MCF 10A (cell line): ENCODE results near the gene SHPK. TPM values are rescaled to one million over a fixed set of nuclear protein-coding genes. Genes with fewer than 3 reads are reported as not detected.

Experiments used
- BruUV-seq: library from RNA; stranded (reverse); fragments of 400-500 nt; replicated peaks from 2 replicates; lab custom pipeline; 2021; lab: Mats Ljungman, UMichigan
- CTCF ChIA-PET: fragments of 300-600 bp; sonication (Branson Sonifier 250); formaldehyde crosslinking; extraction: SDS; loops from one replicate; lab custom pipeline; 2021; ENCODE audit warnings: antibody characterized with exemption, inconsistent platforms; lab: Yijun Ruan, JAX
- POLR2A ChIA-PET: fragments of 300-600, 350-650 bp; sonication (Branson Sonifier 250); formaldehyde crosslinking; extraction: SDS; loops from one replicate; lab custom pipeline; 2020; ENCODE audit warnings: antibody characterized with exemption, inconsistent platforms; lab: Yijun Ruan, JAX
- DNase-seq: peaks from one replicate; pipeline ENCODE4 v3.0.0-alpha.2; 2018; ENCODE audit not compliant: unreplicated experiment
- H3K27ac Mint-ChIP-seq: one replicate; pipeline ENCODE4 v1.8.0; 2022; ENCODE audit warnings: mild to moderate bottlenecking, low read depth, mixed read lengths; ENCODE audit not compliant: unreplicated experiment
- H3K27me3 Mint-ChIP-seq: one replicate; pipeline ENCODE4 v1.8.0; 2022; ENCODE audit warnings: mixed read lengths; ENCODE audit not compliant: insufficient read depth, unreplicated experiment
- H3K36me3 Mint-ChIP-seq: one replicate; pipeline ENCODE4 v1.8.0; 2022; ENCODE audit warnings: mild to moderate bottlenecking, moderate library complexity, mixed read lengths; ENCODE audit not compliant: insufficient read depth, unreplicated experiment
- H3K4me1 Mint-ChIP-seq: one replicate; pipeline ENCODE4 v1.8.0; 2022; ENCODE audit warnings: mixed read lengths; ENCODE audit not compliant: insufficient read depth, unreplicated experiment
- H3K4me3 Mint-ChIP-seq: one replicate; pipeline ENCODE4 v1.8.0; 2022; ENCODE audit warnings: mild to moderate bottlenecking, moderate library complexity, mixed read lengths; ENCODE audit not compliant: unreplicated experiment
- H3K9me3 Mint-ChIP-seq: one replicate; pipeline ENCODE4 v1.8.0; 2022; ENCODE audit warnings: mixed read lengths; ENCODE audit not compliant: unreplicated experiment
- CTCF ChIP-seq: fragments of 200-600 bp; IDR thresholded peaks from one replicate; pipeline ENCODE4 v1.8.0; 2022; ENCODE audit warnings: antibody characterized with exemption, mild to moderate bottlenecking; ENCODE audit not compliant: unreplicated experiment
- intact Hi-C: fragments of 100-400 bp; cut with micrococcal nuclease; formaldehyde crosslinking; loops from 2 replicates; pipeline ENCODE4 v1.14.1; 2022
- total RNA-seq: library from RNA; stranded (reverse); gene quantifications from 2 replicates; pipeline ENCODE4 v1.2.3, GENCODE V29; 2022

The SHPK gene
- total RNA-seq, 1 experiment from 2014 or later: 6.3 TPM

- ChIA-PET POLR2A (interaction anchor here (0.6 to 3.1 kb wide), 15 partner anchors 10 to 783 kb away, joined by 3 to 36 read pairs (median 6); partner anchors contain the start of genes EMC6, HASPIN and TAX1BP3), CTCF (interaction anchor here (0.7 to 2.3 kb wide), 7 partner anchors 10 to 1293 kb away, joined by 3 to 12 read pairs (median 3); no protein-coding TSS in a partner anchor)
- no peaks in the 10 kb centered on the region for H3K27me3 Mint-ChIP-seq
- peak overlapping the region; percentile 100 for H3K27ac Mint-ChIP-seq
- H3K4me3 Mint-ChIP-seq: peak overlapping the region; percentile 93
- TF ChIP-seq CTCF: no peak
- no peak for DNase-seq
- intact Hi-C loops: loop anchor here (1.0 to 5.0 kb wide), 3 partner anchors 34 to 162 kb away; partner anchors contain the start of genes ASPA and TRPV3
- peaks cover 17% of the 10 kb centered on the region for H3K4me1 Mint-ChIP-seq
- H3K36me3 Mint-ChIP-seq: peaks cover 22% of the 10 kb centered on the region
- BruUV-seq: no TSS peak
- H3K9me3 Mint-ChIP-seq: no peaks in the 10 kb centered on the region
These were observed 891 bp upstream of the SHPK start for GRCh38 chr17:3636908-3637373.

DNA sequence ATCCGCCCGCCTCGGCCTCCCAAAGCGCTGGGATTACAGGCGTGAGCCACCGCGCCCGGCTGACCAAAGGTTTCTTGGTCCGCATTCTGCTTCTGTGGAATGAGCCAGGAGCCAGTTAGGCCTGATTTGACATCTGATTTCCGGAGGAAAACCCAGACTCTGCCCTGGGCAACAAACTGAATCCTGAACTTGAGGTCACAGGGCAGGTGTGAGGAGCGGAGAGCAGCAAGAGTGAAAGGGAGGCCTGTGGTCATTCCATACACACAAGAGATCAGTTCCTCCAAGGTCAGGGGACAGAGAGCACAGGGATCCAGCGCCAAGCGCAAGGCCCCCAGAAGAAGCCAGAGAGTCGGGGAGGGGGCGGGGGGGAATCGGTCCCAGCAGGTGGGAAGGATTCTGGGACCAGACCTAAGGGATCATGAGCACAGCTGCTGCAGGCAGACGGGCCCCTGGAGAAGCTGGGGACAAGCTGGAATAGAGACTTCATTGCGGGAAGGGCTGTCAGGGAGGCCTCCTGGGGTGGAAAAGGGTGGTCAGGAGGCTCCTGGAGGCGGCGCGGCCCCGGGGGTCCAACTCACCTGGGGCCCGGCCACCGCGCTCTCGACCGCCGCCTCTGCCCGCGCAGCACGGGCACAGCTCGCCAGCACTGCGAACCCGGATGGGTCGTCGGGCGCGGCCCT, 436 bp downstream of the SHPK start:
- TSS peak; percentile 47 for BruUV-seq
- Mint-ChIP-seq H3K4me1 (peaks cover 17% of the 10 kb centered on the region), H3K27me3 (no peaks in the 10 kb centered on the region), H3K36me3 (peaks cover 16% of the 10 kb centered on the region), H3K9me3 (no peaks in the 10 kb centered on the region), H3K4me3 (peak overlapping the region; percentile 93), H3K27ac (peak overlapping the region; percentile 100)
- TF ChIP-seq CTCF: no peak
- ChIA-PET CTCF (interaction anchor here (0.6 to 1.4 kb wide), 4 partner anchors 31 to 778 kb away, joined by 3 to 4 read pairs (median 4); no protein-coding TSS in a partner anchor), POLR2A (interaction anchor here (0.5 to 3.1 kb wide), 15 partner anchors 8 to 764 kb away, joined by 3 to 36 read pairs (median 7); partner anchors contain the start of genes EMC6, HASPIN and TAX1BP3)
- no peak for DNase-seq
- intact Hi-C loops: loop anchor here (1.0 to 5.0 kb wide), 3 partner anchors 32 to 161 kb away; partner anchors contain the start of genes ASPA and TRPV3

DNA sequence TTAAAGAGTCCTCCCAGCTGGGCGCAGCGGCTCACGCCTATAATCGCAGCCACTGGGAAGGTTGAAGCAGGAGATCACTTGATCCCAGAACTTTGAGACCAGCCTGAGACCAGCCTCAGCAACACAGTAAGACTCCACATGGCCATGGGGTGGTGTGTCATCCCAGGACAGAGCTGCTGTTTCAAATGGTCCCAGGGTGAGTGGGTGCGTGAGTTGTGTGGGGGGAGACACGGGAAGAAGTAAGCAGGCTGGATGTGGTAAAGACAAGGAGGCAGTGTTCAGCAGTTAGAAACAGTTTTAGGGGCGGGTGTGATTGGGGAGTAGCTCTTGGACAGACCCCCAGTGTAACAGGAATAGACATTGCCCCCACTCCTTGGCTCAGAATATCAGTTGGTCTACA, 3.8 kb downstream of the SHPK start:
- H3K9me3 Mint-ChIP-seq: no peaks in the 10 kb centered on the region
- POLR2A ChIA-PET: interaction anchor here (0.7 kb wide), 1 partner anchor 90 kb away, joined by 3 read pairs; no protein-coding TSS in a partner anchor

More for the DNA sequence above, 3.8 kb downstream of the SHPK start:
- Mint-ChIP-seq H3K36me3 (peaks cover 28% of the 10 kb centered on the region), H3K27me3 (no peaks in the 10 kb centered on the region), H3K27ac (no peak overlapping the region), H3K4me1 (peaks cover 11% of the 10 kb centered on the region), H3K4me3 (no peak overlapping the region)
- no peak for DNase-seq
- CTCF ChIA-PET: interaction anchor here (0.5 kb wide), 1 partner anchor 784 kb away, joined by 4 read pairs; no protein-coding TSS in a partner anchor
- intact Hi-C loops: no loop called here
- no peak for TF ChIP-seq CTCF
- no TSS peak for BruUV-seq
